Esophagus muscularis mucosa (tissue), 3 donors: ENCODE data around the gene ARPIN.

Experiments used
- CTCF ChIP-seq, 3 experiments: fragments of 200-600 bp in 2 of 3; fragments of 450-650 bp in 1 of 3; sonication (generic) in 2 of 3; IDR thresholded peaks; one replicate each; pipeline ENCODE4 v1.5.1; 2017 to 2019; ENCODE audit warnings: antibody characterized with exemption in 3 of 3, mild to moderate bottlenecking in 2 of 3, moderate library complexity in 1 of 3
- POLR2A ChIP-seq: fragments of 450-650 bp; IDR thresholded peaks from one replicate; pipeline ENCODE4 v1.6.1; 2017; ENCODE audit warnings: antibody characterized with exemption, moderate library complexity, mild to moderate bottlenecking, low read depth
- POLR2AphosphoS5 ChIP-seq, 2 donors: sonication (generic); formaldehyde crosslinking; IDR thresholded peaks; one replicate each; pipeline ENCODE4 v1.6.1; 2017; ENCODE audit warnings: antibody characterized with exemption in 2 of 2

DNA sequence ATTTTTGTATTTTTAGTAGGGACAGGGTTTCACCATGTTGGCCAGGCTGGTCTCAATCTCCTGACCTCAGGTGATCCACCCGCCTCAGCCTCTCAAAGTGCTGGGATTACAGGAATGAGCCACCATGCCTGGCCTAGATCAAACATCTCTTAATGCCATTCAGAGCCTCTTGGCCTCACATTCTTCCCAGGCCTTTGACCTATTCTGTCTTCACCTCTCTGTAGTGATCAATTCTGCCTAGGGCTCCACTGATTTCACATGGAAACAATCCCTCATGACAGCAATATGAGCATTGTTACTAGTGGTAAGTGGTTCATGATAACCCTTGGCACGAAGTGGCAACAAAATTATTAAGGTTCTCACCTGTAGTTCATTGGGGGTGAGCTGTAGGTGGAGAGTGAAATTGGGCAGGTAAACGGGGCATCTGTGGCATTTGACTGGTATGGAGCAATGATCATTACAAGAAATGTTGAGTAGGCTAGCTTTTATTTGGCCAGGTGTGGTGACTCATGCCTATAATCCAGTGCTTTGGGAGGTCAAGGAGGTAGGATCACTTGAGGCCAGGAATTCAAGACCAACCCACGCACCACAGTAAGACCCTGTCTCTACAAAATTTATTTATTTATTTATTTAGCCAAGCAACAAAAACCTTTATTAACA, 4.8 kb upstream of the ARPIN start:
- TF ChIP-seq CTCF (IDR thresholded peaks at IDR 0.05): no peak
- TF ChIP-seq POLR2A: no peak
- TF ChIP-seq POLR2AphosphoS5 (IDR thresholded peaks at IDR 0.05): no peak
